PC-9 (cell line): ENCODE data around the gene ATP8A1. TPM values are rescaled to one million over a fixed set of nuclear protein-coding genes. Genes with fewer than 3 reads are reported as not detected.

Experiments
- BruUV-seq: library from RNA; stranded (reverse); fragments of 400-500 nt; replicated peaks from 2 replicates; lab custom pipeline; 2021; lab: Mats Ljungman, UMichigan
- CTCF ChIA-PET: fragments of 300-600 bp; sonication (Branson Sonifier 250); formaldehyde crosslinking; loops from one replicate; lab custom pipeline; 2022; ENCODE audit warnings: antibody characterized with exemption; lab: Charles Lee
- POLR2A ChIA-PET: fragments of 300-600 bp; sonication (Branson Sonifier 250); formaldehyde crosslinking; loops from one replicate; lab custom pipeline; 2022; ENCODE audit warnings: antibody characterized with exemption; ENCODE audit not compliant: unreplicated experiment; lab: Charles Lee
- DNase-seq, 2 experiments: peaks; one replicate each; pipeline versions ENCODE4 v3.0.0 to v3.0.0-alpha.2; 2015 to 2022; ENCODE audit warnings: mixed read lengths in 1 of 2
- H2AFZ ChIP-seq: fragments of 200-600 bp; sonication (generic); 2 replicates; pipeline ENCODE4 v1.8.1; 2017; ENCODE audit warnings: antibody characterized with exemption
- H3F3A ChIP-seq: fragments of 200-600 bp; sonication (generic); 2 replicates; pipeline ENCODE4 v1.8.1; 2017; ENCODE audit warnings: antibody characterized with exemption, mild to moderate bottlenecking, low read depth; ENCODE audit not compliant: insufficient read depth
- H3K27ac ChIP-seq: fragments of 200-600 bp; sonication (generic); 2 replicates; pipeline ENCODE4 v1.6.1; 2016; ENCODE audit warnings: mixed run types
- H3K27me3 ChIP-seq: fragments of 200-600 bp; sonication (generic); 2 replicates; pipeline ENCODE4 v1.6.1; 2016; ENCODE audit warnings: low read depth, mixed run types; ENCODE audit not compliant: insufficient read depth
- H3K36me3 ChIP-seq: fragments of 200-600 bp; sonication (generic); 2 replicates; pipeline ENCODE4 v1.6.1; 2016; ENCODE audit warnings: low read depth, mixed run types
- H3K4me1 ChIP-seq: fragments of 200-600 bp; sonication (generic); replicated peaks from 2 replicates; pipeline ENCODE4 v1.6.1; 2016; ENCODE audit warnings: mixed run types; ENCODE audit not compliant: insufficient read depth
- H3K4me2 ChIP-seq: fragments of 200-600 bp; sonication (generic); 2 replicates; pipeline ENCODE4 v1.6.1; 2017; ENCODE audit warnings: mixed run types
- H3K4me3 ChIP-seq: fragments of 200-600 bp; sonication (generic); 2 replicates; pipeline ENCODE4 v1.6.1; 2016; ENCODE audit warnings: mixed run types
- H3K79me2 ChIP-seq: fragments of 200-600 bp; sonication (generic); 2 replicates; pipeline ENCODE4 v1.6.1; 2017; ENCODE audit warnings: low read depth, mixed run types
- H3K9me2 ChIP-seq: fragments of 200-600 bp; sonication (generic); 2 replicates; pipeline ENCODE4 v1.8.1; 2017; ENCODE audit warnings: mild to moderate bottlenecking; ENCODE audit not compliant: insufficient read depth
- H3K9me3 ChIP-seq: fragments of 200-600 bp; sonication (generic); 2 replicates; pipeline ENCODE4 v1.8.1; 2016; ENCODE audit warnings: low read depth; ENCODE audit not compliant: insufficient read depth
- H4K20me1 ChIP-seq: fragments of 200-600 bp; sonication (generic); 2 replicates; pipeline ENCODE4 v1.8.1; 2017; ENCODE audit not compliant: insufficient read depth
- CTCF ChIP-seq: fragments of 200-600 bp; sonication (generic); conservative IDR thresholded peaks from 2 replicates; pipeline ENCODE4 v1.6.1; 2017; ENCODE audit warnings: mixed run types, antibody characterized with exemption, mild to moderate bottlenecking, moderate library complexity
- EZH2 ChIP-seq: fragments of 200-600 bp; sonication (generic); IDR thresholded peaks from 2 replicates; pipeline ENCODE4 v1.8.0; 2017; ENCODE audit warnings: antibody characterized with exemption, low read depth
- intact Hi-C: fragments of 100-400 bp; cut with micrococcal nuclease; formaldehyde crosslinking; loops from one replicate; pipeline ENCODE4 v1.10.0; 2022; ENCODE audit not compliant: unreplicated experiment
- total RNA-seq: library from RNA; stranded (reverse); gene quantifications from 2 replicates; pipeline ENCODE4 v1.2.3, GENCODE V29; 2021

The ATP8A1 gene
- total RNA-seq, 1 experiment from 2014 or later = not detected

GRCh38 chr4:42453612-42454011, 203.3 kb downstream of the ATP8A1 start:
- Histone ChIP-seq H3K4me3 (no peak overlapping the region), H3K9me2 (no peaks in the 10 kb centered on the region), H3K4me1 (no peaks in the 10 kb centered on the region), H3K9me3 (no peaks in the 10 kb centered on the region), H3K36me3 (no peaks in the 10 kb centered on the region), H3K27me3 (peaks cover 30% of the 10 kb centered on the region), H3K27ac (no peak overlapping the region), H3K79me2 (no peaks in the 10 kb centered on the region), H4K20me1 (no peaks in the 10 kb centered on the region), H2AFZ (no peak overlapping the region), H3K4me2 (no peak overlapping the region), H3F3A (no peaks in the 10 kb centered on the region)
- intact Hi-C loops = no loop called here
- no TSS peak for BruUV-seq
- TF ChIP-seq EZH2 (no peak), CTCF (no peak)
- POLR2A ChIA-PET = no interaction called here
- DNase-seq = no peak
- CTCF ChIA-PET = no interaction called here

- DNase-seq = no peak
- BruUV-seq = no TSS peak
- Histone ChIP-seq H3K9me2 (no peaks in the 10 kb centered on the region), H3K9me3 (no peaks in the 10 kb centered on the region), H3K27ac (no peak overlapping the region), H3K36me3 (no peaks in the 10 kb centered on the region), H3F3A (no peaks in the 10 kb centered on the region), H3K79me2 (no peaks in the 10 kb centered on the region), H4K20me1 (no peaks in the 10 kb centered on the region), H3K4me3 (no peak overlapping the region), H3K27me3 (peaks cover 30% of the 10 kb centered on the region), H3K4me1 (no peaks in the 10 kb centered on the region), H2AFZ (no peak overlapping the region), H3K4me2 (no peak overlapping the region)
- intact Hi-C loops = no loop called here
- CTCF ChIA-PET = no interaction called here
- TF ChIP-seq EZH2 (no peak), CTCF (no peak)
- POLR2A ChIA-PET = no interaction called here
Observed at GRCh38 chr4:42452823-42453222, 204.1 kb downstream of the ATP8A1 start.

GRCh38 chr4:42446823-42447222, 210.1 kb downstream of the ATP8A1 start:
- Histone ChIP-seq H3K27me3 (peaks cover 39% of the 10 kb centered on the region), H3K4me1 (no peaks in the 10 kb centered on the region), H3K4me2 (no peak overlapping the region), H3K27ac (no peak overlapping the region), H3K36me3 (no peaks in the 10 kb centered on the region), H3K9me3 (no peaks in the 10 kb centered on the region), H3K4me3 (no peak overlapping the region), H4K20me1 (no peaks in the 10 kb centered on the region), H2AFZ (no peak overlapping the region), H3F3A (no peaks in the 10 kb centered on the region), H3K9me2 (no peaks in the 10 kb centered on the region; the same call in 1 of the 2 replicates), H3K79me2 (no peaks in the 10 kb centered on the region)
- CTCF ChIA-PET = no interaction called here
- BruUV-seq = no TSS peak
- intact Hi-C loops = no loop called here
- DNase-seq = no peak
- POLR2A ChIA-PET = no interaction called here
- no peak for TF ChIP-seq EZH2
- TF ChIP-seq CTCF = no peak
